ENCODE results near the gene RBM10. TPM values are rescaled to one million over a fixed set of nuclear protein-coding genes. Genes with fewer than 3 reads are reported as not detected.

RBM10 gene
- total RNA-seq, 2 donors from 2014 or later, result 22.1 to 32.1 TPM

- H3K27ac ChIP-seq, result no peak overlapping the region
- H3K36me3 ChIP-seq, result peaks cover 52% of the 10 kb centered on the region
- H3K27me3 ChIP-seq, result no peaks in the 10 kb centered on the region
- H3K4me1 ChIP-seq, result peaks cover 0 to 22% of the 10 kb centered on the region in 2 donors
- no peak for DNase-seq (ENCODE audit: low spot score)
- H3K9me3 ChIP-seq, result no peaks in the 10 kb centered on the region
- H3K4me3 ChIP-seq, result no peak overlapping the region
- TF ChIP-seq CTCF (IDR thresholded peaks at IDR 0.05), result no peak
Observed at GRCh38 chrX:47223476-47224250, 78.6 kb downstream of the RBM10 start.

- no peak for DNase-seq (ENCODE audit: low spot score)
- peaks cover 60% of the 10 kb centered on the region for H3K36me3 ChIP-seq
- TF ChIP-seq CTCF (IDR thresholded peaks at IDR 0.05), result no peak
- H3K4me3 ChIP-seq, result no peak overlapping the region
- H3K27me3 ChIP-seq, result no peaks in the 10 kb centered on the region
- no peak overlapping the region for H3K27ac ChIP-seq
- peaks cover 0 to 18% of the 10 kb centered on the region in 2 donors for H3K4me1 ChIP-seq
- no peaks in the 10 kb centered on the region for H3K9me3 ChIP-seq
Observed at GRCh38 chrX:47224266-47224895, 79.4 kb downstream of the RBM10 start.

GRCh38 chrX:47224896-47225290, 79.9 kb downstream of the RBM10 start:
- no peak for TF ChIP-seq CTCF (IDR thresholded peaks at IDR 0.05)
- DNase-seq (ENCODE audit: low spot score), result no peak
- no peak overlapping the region for H3K4me3 ChIP-seq
- no peak overlapping the region for H3K27ac ChIP-seq
- no peaks in the 10 kb centered on the region for H3K27me3 ChIP-seq
- H3K36me3 ChIP-seq, result peaks cover 60% of the 10 kb centered on the region
- H3K4me1 ChIP-seq, result peaks cover 0 to 13% of the 10 kb centered on the region in 2 donors
- no peaks in the 10 kb centered on the region for H3K9me3 ChIP-seq

- Histone ChIP-seq H3K27me3 (no peaks in the 10 kb centered on the region), H3K36me3 (peaks cover 60% of the 10 kb centered on the region), H3K4me3 (no peak overlapping the region), H3K27ac (no peak overlapping the region), H3K9me3 (no peaks in the 10 kb centered on the region), H3K4me1 (peaks cover 0 to under 1% of the 10 kb centered on the region in 2 donors)
- DNase-seq (ENCODE audit: low spot score), result no peak
- TF ChIP-seq CTCF (IDR thresholded peaks at IDR 0.05), result no peak
Observed at GRCh38 chrX:47226071-47226470, 81.0 kb downstream of the RBM10 start.

- no peak overlapping the region for H3K4me3 ChIP-seq
- no peaks in the 10 kb centered on the region for H3K4me1 ChIP-seq
- DNase-seq (ENCODE audit: low spot score), result no peak
- no peaks in the 10 kb centered on the region for H3K9me3 ChIP-seq
- no peaks in the 10 kb centered on the region for H3K27me3 ChIP-seq
- peaks cover 60% of the 10 kb centered on the region for H3K36me3 ChIP-seq
- TF ChIP-seq CTCF (IDR thresholded peaks at IDR 0.05), result no peak
- no peak overlapping the region for H3K27ac ChIP-seq
Observed at GRCh38 chrX:47226531-47227333, 81.7 kb downstream of the RBM10 start.
